GM12878 (cell line): ENCODE data around the gene SLC9C2. TPM values are rescaled to one million over a fixed set of nuclear protein-coding genes. Genes with fewer than 3 reads are reported as not detected.
"Not testable (repeated sequence)": the region's sequence is repeated elsewhere in the genome, so short reads cannot be mapped to it uniquely, and the experiment has no call there.

Experiments used
- ATAC-seq: fragments of 200-7000 bp; cut with Tn5 transposase; 3 replicates; pipeline ENCODE4 v1.9.1; 2020; ENCODE audit warnings: mild to moderate bottlenecking, moderate library complexity
- BruUV-seq: library from RNA; stranded (reverse); fragments of 400-500 nt; replicated peaks from 2 replicates; lab custom pipeline; 2021; lab: Mats Ljungman, UMichigan
- CTCF ChIA-PET: fragments of 300-600 bp; sonication (Branson Sonifier 250); formaldehyde crosslinking; extraction: SDS; loops from one replicate; lab custom pipeline; 2021; ENCODE audit warnings: inconsistent platforms; lab: Yijun Ruan, JAX
- POLR2A ChIA-PET: fragments of 350-600 bp; formaldehyde crosslinking; extraction: SDS; loops from one replicate; lab custom pipeline; 2021; ENCODE audit warnings: inconsistent platforms; lab: Charles Lee
- RAD21 ChIA-PET: fragments of 300-600 bp; sonication (Branson Sonifier 250); formaldehyde crosslinking; loops from one replicate; lab custom pipeline; 2023; ENCODE audit warnings: antibody characterized with exemption; ENCODE audit not compliant: unreplicated experiment; lab: Charles Lee
- SMC1A ChIA-PET: fragments of 300-600 bp; sonication (Branson Sonifier 250); formaldehyde crosslinking; loops from one replicate; lab custom pipeline; 2023; ENCODE audit not compliant: unreplicated experiment, uncharacterized antibody; lab: Charles Lee
- DNase-seq: peaks from one replicate; pipeline ENCODE4 v3.0.0-alpha.2; 2011; ENCODE audit warnings: low read depth, low spot score
- FAIRE-seq: peaks from 3 replicates; lab custom pipeline; 2011; peaks lifted over from hg19 to GRCh38; lab: Jason Lieb, UNC
- H2AFZ ChIP-seq: 2 replicates; pipeline ENCODE4 v1.6.0; 2011; ENCODE audit warnings: low read depth, low read length, control low read depth; ENCODE audit not compliant: control insufficient read depth
- H3K27ac ChIP-seq: 2 replicates; pipeline ENCODE4 v1.5.1; 2011; ENCODE audit warnings: control low read depth; ENCODE audit not compliant: control insufficient read depth, insufficient read depth
- H3K27me3 ChIP-seq, 2 experiments: replicated peaks in 1 of 2; 2 replicates each; pipeline versions ENCODE4 v1.6.0 to v1.6.1; 2011; ENCODE audit warnings: low read length in 1 of 2; ENCODE audit not compliant: control insufficient read depth in 2 of 2, insufficient read depth in 2 of 2
- H3K36me3 ChIP-seq, 2 experiments: 2 replicates each; pipeline ENCODE4 v1.5.1; 2011; ENCODE audit warnings: low read length in 1 of 2; ENCODE audit not compliant: control insufficient read depth in 2 of 2, insufficient read depth in 2 of 2
- H3K4me1 ChIP-seq: 2 replicates; pipeline ENCODE4 v1.6.1; 2011; ENCODE audit warnings: mild to moderate bottlenecking, low read length, moderate library complexity, mixed read lengths; ENCODE audit not compliant: control insufficient read depth, insufficient read depth
- H3K4me2 ChIP-seq: 2 replicates; pipeline ENCODE4 v1.6.0; 2011; ENCODE audit warnings: control low read depth; ENCODE audit not compliant: control insufficient read depth, insufficient read depth
- H3K4me3 ChIP-seq: fragments of 200-600 bp; sonication (generic); 2 replicates; pipeline ENCODE4 v1.5.1; 2016
- H3K79me2 ChIP-seq: 2 replicates; pipeline ENCODE4 v1.6.0; 2011; ENCODE audit warnings: low read length; ENCODE audit not compliant: control insufficient read depth, insufficient read depth
- H3K9ac ChIP-seq: 2 replicates; pipeline ENCODE4 v1.8.0; 2011; ENCODE audit warnings: low read length, control low read depth, mixed read lengths; ENCODE audit not compliant: control insufficient read depth, insufficient read depth
- H3K9me3 ChIP-seq: replicated peaks from 3 replicates; pipeline ENCODE4 v1.5.1; 2011; ENCODE audit warnings: mild to moderate bottlenecking, low read length; ENCODE audit not compliant: control insufficient read depth, insufficient read depth
- H4K20me1 ChIP-seq: 2 replicates; pipeline ENCODE4 v1.6.0; 2011; ENCODE audit not compliant: control insufficient read depth, insufficient read depth
- MEF2A ChIP-seq: IDR thresholded peaks from 2 replicates; pipeline ENCODE4 v1.6.1; 2011; ENCODE audit warnings: low read depth, mild to moderate bottlenecking, low read length, moderate library complexity; ENCODE audit not compliant: insufficient read depth
- WGBS: methylation state at CpG from one replicate; pipeline ENCODE4 v1.1.6; 2016; ENCODE audit warnings: low lambda C conversion rate; ENCODE audit not compliant: insufficient replicate concordance, insufficient coverage; ENCODE audit errors: missing lambda C conversion rate; 5-methylcytosine and 5-hydroxymethylcytosine counted together
- in situ Hi-C: fragments of 300-500 bp; cut with MboI; formaldehyde crosslinking; loops from 9 replicates; pipeline ENCODE4 v1.14.3; 2018; ENCODE audit warnings: mixed read lengths
- intact Hi-C: fragments of 100-400 bp; cut with micrococcal nuclease; formaldehyde crosslinking; loops from one replicate; pipeline ENCODE4 v1.14.2; 2022; ENCODE audit not compliant: unreplicated experiment
- polyA plus RNA-seq, 11 experiments: library from polyadenylated mRNA; depleted of rRNA in 4 of 11; unstranded in 6 of 11; stranded (reverse) in 5 of 11; fragments of >200 nt; fragmentation: Nextera tagmentation in 4 of 11; fragmentation: Illumina TruSeq in 1 of 11; extraction: Ambion mirVana in 4 of 11; extraction: Trizol in 1 of 11; gene quantifications; 1 replicate in 1 of 11; 2 replicates in 10 of 11; pipeline versions ENCODE4 v1.2.1 to v1.2.3, GENCODE V29; 2011 to 2016; ENCODE audit warnings: inconsistent platforms in 2 of 11, missing spikeins in 2 of 11, low read depth in 1 of 11
- total RNA-seq, 4 experiments: library from RNA; depleted of rRNA in 3 of 4; stranded (reverse); fragments of >200 nt in 3 of 4; fragmentation: Illumina TruSeq in 1 of 4; extraction: Trizol in 1 of 4; gene quantifications; 2 replicates each; pipeline versions ENCODE4 v1.2.1 to v1.2.3, GENCODE V29; 2013 to 2021

The SLC9C2 gene
- total and polyA plus RNA-seq, 10 of the 15 experiments (the other 5 are each of a cell fraction or from before 2014, with no cell fraction given): not detected

GRCh38 chr1:173596097-173596825 lies 6.6 kb downstream of the SLC9C2 start:
- CTCF ChIA-PET: interaction anchor here (0.9 kb wide), 1 partner anchor 8 kb away, joined by 3 read pairs; no protein-coding TSS in a partner anchor
- Histone ChIP-seq H3K4me1 (0 out of 2 replicates have a peak, but pooled peaks cover 1% of the 10 kb centered on the region), H3K27ac (no peak overlapping the region), H4K20me1 (no peaks in the 10 kb centered on the region), H3K27me3 (no peaks in the 10 kb centered on the region), H3K9me3 (no peaks in the 10 kb centered on the region; the same call in 2 of the 3 replicates), H3K36me3 (no peaks in the 10 kb centered on the region), H3K79me2 (no peaks in the 10 kb centered on the region), H3K4me3 (no peak overlapping the region), H3K9ac (no peak overlapping the region), H2AFZ (no peak overlapping the region), H3K4me2 (no peak overlapping the region)
- RAD21 ChIA-PET: no interaction called here
- intact Hi-C loops (no loop called here), in situ Hi-C loops (no loop called here)
- POLR2A ChIA-PET: no interaction called here
- SMC1A ChIA-PET: no interaction called here
- no peak for TF ChIP-seq MEF2A
- 14% methylated on average over 3 of the region's 3 CpGs for WGBS
- BruUV-seq: no TSS peak
- ATAC-seq (no peak), FAIRE-seq (no peak), DNase-seq (no peak)

GRCh38 chr1:173591138-173591537 lies 11.7 kb downstream of the SLC9C2 start:
- H3K27me3 ChIP-seq, H4K20me1 ChIP-seq, H3K4me1 ChIP-seq, H3K36me3 ChIP-seq, H2AFZ ChIP-seq, H3K4me2 ChIP-seq, RAD21 ChIA-PET, DNase-seq, BruUV-seq, H3K4me3 ChIP-seq, POLR2A ChIA-PET, FAIRE-seq, H3K27ac ChIP-seq, in situ Hi-C loops, intact Hi-C loops, ATAC-seq, H3K9me3 ChIP-seq, H3K79me2 ChIP-seq, H3K9ac ChIP-seq: not testable (repeated sequence)
- CTCF ChIA-PET: interaction anchor here (0.9 kb wide), 1 partner anchor 14 kb away, joined by 3 read pairs; no protein-coding TSS in a partner anchor
- SMC1A ChIA-PET: interaction anchor here (2.7 kb wide), 1 partner anchor 9 kb away, joined by 6 read pairs; no protein-coding TSS in a partner anchor
- WGBS: 50% methylated on average over 5 of the region's 5 CpGs
